SK-N-MC (cell line): ENCODE data around the gene SDK1.

Experiments
- EZH2 ChIP-seq: fragments of 200-600 bp; sonication (generic); IDR thresholded peaks from one replicate; pipeline ENCODE4 v1.6.1; 2017; ENCODE audit warnings: antibody characterized with exemption
- FOXP2 ChIP-seq: optimal IDR thresholded peaks from 2 replicates; pipeline ENCODE3; 2011; ENCODE audit warnings: mild to moderate bottlenecking, moderate library complexity; ENCODE audit not compliant: insufficient read depth; ENCODE audit errors: extremely low read length, control extremely low read depth
- POLR2AphosphoS5 ChIP-seq: IDR thresholded peaks from 2 replicates; pipeline ENCODE4 v1.6.1; 2012; ENCODE audit warnings: mild to moderate bottlenecking, low read depth, low read length, borderline replicate concordance

- TF ChIP-seq EZH2 (no peak), POLR2AphosphoS5 (no peak), FOXP2 (no peak)
These were observed 1001.3 kb downstream of the SDK1 start for GRCh38 chr7:4302203-4302905.
